IMR-90 (cell line): Measurements from ENCODE around the gene AMZ2.
"Not testable (repeated sequence)": the region's sequence is repeated elsewhere in the genome, so short reads cannot be mapped to it uniquely, and the experiment has no call there.

Source experiments
- BHLHE40 ChIP-seq: fragments of 150-350 bp; IDR thresholded peaks from 2 replicates; pipeline ENCODE4 v1.6.1; 2016; ENCODE audit warnings: mild to moderate bottlenecking, low read depth, low read length
- CEBPB ChIP-seq: IDR thresholded peaks from 2 replicates; pipeline ENCODE4 v1.6.1; 2012; ENCODE audit warnings: low read depth, low read length, improper control_type of control experiment
- FOS ChIP-seq: fragments of 150-350 bp; IDR thresholded peaks from 2 replicates; pipeline ENCODE4 v1.6.1; 2016; ENCODE audit warnings: low read depth, low read length
- MAFK ChIP-seq: IDR thresholded peaks from 2 replicates; pipeline ENCODE4 v1.6.1; 2012; ENCODE audit warnings: low read depth, low read length, improper control_type of control experiment
- MAZ ChIP-seq: IDR thresholded peaks from 2 replicates; pipeline ENCODE4 v1.6.1; 2012; ENCODE audit warnings: low read depth, mild to moderate bottlenecking, low read length, improper control_type of control experiment, moderate library complexity, borderline replicate concordance
- POLR2A ChIP-seq: IDR thresholded peaks from 2 replicates; pipeline ENCODE4 v1.6.1; 2012; ENCODE audit warnings: mild to moderate bottlenecking, low read depth, low read length
- RAD21 ChIP-seq: IDR thresholded peaks from 2 replicates; pipeline ENCODE4 v1.6.1; 2012; ENCODE audit warnings: low read length, improper control_type of control experiment
- RCOR1 ChIP-seq: IDR thresholded peaks from 2 replicates; pipeline ENCODE4 v1.6.1; 2012; ENCODE audit warnings: mild to moderate bottlenecking, low read length, improper control_type of control experiment; ENCODE audit not compliant: insufficient replicate concordance
- RFX5 ChIP-seq: IDR thresholded peaks from 2 replicates; pipeline ENCODE4 v1.8.0; 2012; ENCODE audit warnings: low read depth, mild to moderate bottlenecking, low read length, moderate library complexity
- SMC3 ChIP-seq: fragments of 150-350 bp; IDR thresholded peaks from 2 replicates; pipeline ENCODE4 v1.6.1; 2016; ENCODE audit warnings: low read depth, mild to moderate bottlenecking, antibody characterized with exemption, low read length, moderate library complexity
- TF ChIP-seq, protein P1 (sequence below): conservative IDR thresholded peaks from 2 replicates; pipeline ENCODE4 v1.5.1; 2012; ENCODE audit warnings: mild to moderate bottlenecking, low read depth, low read length, improper control_type of control experiment
- TF ChIP-seq, protein P2 (sequence below): fragments of 150-350 bp; IDR thresholded peaks from 2 replicates; pipeline ENCODE4 v1.6.1; 2017; ENCODE audit warnings: mild to moderate bottlenecking, antibody characterized with exemption, low read length, low read depth
- TF ChIP-seq, protein P3 (sequence below): fragments of 150-350 bp; IDR thresholded peaks from 2 replicates; pipeline ENCODE4 v1.6.1; 2016; ENCODE audit warnings: low read depth, mild to moderate bottlenecking, low read length, moderate library complexity, borderline replicate concordance

DNA sequence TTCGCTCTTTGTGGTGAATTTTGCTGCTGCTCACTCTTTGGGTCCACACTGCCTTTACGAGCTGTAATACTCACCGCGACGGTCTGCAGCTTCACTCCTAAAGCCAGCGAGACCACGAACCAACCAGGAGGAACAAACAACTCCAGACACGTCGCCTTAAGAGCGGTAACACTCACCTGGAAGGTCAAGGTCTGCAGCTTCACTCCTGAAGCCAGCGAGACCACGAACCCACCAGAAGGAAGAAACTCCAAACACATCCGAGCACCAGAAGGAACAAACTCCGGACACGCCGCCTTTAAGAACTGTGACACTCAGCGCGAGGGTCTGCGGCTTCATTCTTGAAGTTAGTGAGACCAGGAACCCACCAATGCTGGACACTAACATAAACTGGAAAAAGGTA lies 39.2 kb upstream of the AMZ2 start:
- not testable (repeated sequence) for TF ChIP-seq FOS, RFX5, BHLHE40, POLR2A, CEBPB, RAD21, SMC3, MAZ, RCOR1, MAFK
- TF ChIP-seq, protein P1, sequence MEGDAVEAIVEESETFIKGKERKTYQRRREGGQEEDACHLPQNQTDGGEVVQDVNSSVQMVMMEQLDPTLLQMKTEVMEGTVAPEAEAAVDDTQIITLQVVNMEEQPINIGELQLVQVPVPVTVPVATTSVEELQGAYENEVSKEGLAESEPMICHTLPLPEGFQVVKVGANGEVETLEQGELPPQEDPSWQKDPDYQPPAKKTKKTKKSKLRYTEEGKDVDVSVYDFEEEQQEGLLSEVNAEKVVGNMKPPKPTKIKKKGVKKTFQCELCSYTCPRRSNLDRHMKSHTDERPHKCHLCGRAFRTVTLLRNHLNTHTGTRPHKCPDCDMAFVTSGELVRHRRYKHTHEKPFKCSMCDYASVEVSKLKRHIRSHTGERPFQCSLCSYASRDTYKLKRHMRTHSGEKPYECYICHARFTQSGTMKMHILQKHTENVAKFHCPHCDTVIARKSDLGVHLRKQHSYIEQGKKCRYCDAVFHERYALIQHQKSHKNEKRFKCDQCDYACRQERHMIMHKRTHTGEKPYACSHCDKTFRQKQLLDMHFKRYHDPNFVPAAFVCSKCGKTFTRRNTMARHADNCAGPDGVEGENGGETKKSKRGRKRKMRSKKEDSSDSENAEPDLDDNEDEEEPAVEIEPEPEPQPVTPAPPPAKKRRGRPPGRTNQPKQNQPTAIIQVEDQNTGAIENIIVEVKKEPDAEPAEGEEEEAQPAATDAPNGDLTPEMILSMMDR = not testable (repeated sequence)
- TF ChIP-seq, protein P2, sequence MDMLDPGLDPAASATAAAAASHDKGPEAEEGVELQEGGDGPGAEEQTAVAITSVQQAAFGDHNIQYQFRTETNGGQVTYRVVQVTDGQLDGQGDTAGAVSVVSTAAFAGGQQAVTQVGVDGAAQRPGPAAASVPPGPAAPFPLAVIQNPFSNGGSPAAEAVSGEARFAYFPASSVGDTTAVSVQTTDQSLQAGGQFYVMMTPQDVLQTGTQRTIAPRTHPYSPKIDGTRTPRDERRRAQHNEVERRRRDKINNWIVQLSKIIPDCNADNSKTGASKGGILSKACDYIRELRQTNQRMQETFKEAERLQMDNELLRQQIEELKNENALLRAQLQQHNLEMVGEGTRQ = not testable (repeated sequence)
- TF ChIP-seq, protein P3, sequence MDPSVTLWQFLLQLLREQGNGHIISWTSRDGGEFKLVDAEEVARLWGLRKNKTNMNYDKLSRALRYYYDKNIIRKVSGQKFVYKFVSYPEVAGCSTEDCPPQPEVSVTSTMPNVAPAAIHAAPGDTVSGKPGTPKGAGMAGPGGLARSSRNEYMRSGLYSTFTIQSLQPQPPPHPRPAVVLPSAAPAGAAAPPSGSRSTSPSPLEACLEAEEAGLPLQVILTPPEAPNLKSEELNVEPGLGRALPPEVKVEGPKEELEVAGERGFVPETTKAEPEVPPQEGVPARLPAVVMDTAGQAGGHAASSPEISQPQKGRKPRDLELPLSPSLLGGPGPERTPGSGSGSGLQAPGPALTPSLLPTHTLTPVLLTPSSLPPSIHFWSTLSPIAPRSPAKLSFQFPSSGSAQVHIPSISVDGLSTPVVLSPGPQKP = not testable (repeated sequence)
